OCI-LY3 (cell line): ENCODE data around the gene IPCEF1.

Source experiments
- H2AFZ ChIP-seq: fragments of 200-600, 300-600 bp; shearing (Covaris generic); 2 replicates; pipeline ENCODE4 v1.6.0; 2014; ENCODE audit warnings: antibody characterized with exemption, low read depth, low read length
- H3K27ac ChIP-seq: fragments of 200-600, 300-600 bp; sonication (generic); 2 replicates; pipeline ENCODE4 v1.5.1; 2014; ENCODE audit warnings: mild to moderate bottlenecking, low read length, moderate library complexity, mixed read lengths
- H3K27me3 ChIP-seq: fragments of 200-600, 300-600 bp; sonication (generic); 2 replicates; pipeline ENCODE4 v1.6.1; 2014; ENCODE audit warnings: low read depth, low read length, mixed read lengths
- H3K36me3 ChIP-seq: fragments of 200-600, 300-600 bp; sonication (generic); replicated peaks from 2 replicates; pipeline ENCODE3; 2014; ENCODE audit warnings: low read depth, low read length, mixed read lengths
- H3K4me1 ChIP-seq: fragments of 300-600, 200-600 bp; sonication (generic); 2 replicates; pipeline ENCODE4 v1.6.1; 2014; ENCODE audit warnings: low read length, mixed read lengths
- H3K4me2 ChIP-seq: fragments of 200-600, 300-600 bp; sonication (generic); 2 replicates; pipeline ENCODE4 v1.6.1; 2014; ENCODE audit warnings: low read length, mixed read lengths
- H3K4me3 ChIP-seq: fragments of 300-600, 200-600 bp; sonication (generic); 2 replicates; pipeline ENCODE4 v1.5.1; 2014; ENCODE audit warnings: antibody characterized with exemption, mild to moderate bottlenecking, low read length, moderate library complexity
- H3K79me2 ChIP-seq: fragments of 300-600, 200-600 bp; shearing (Covaris generic); 2 replicates; pipeline ENCODE4 v1.6.1; 2014; ENCODE audit warnings: mild to moderate bottlenecking, low read length, mixed read lengths
- H3K9ac ChIP-seq: fragments of 300-600, 200-600 bp; shearing (Covaris generic); 2 replicates; pipeline ENCODE4 v1.6.0; 2014; ENCODE audit warnings: mild to moderate bottlenecking, low read length, moderate library complexity
- H3K9me3 ChIP-seq: fragments of 200-600, 300-600 bp; shearing (Covaris generic); 2 replicates; pipeline ENCODE4 v1.6.1; 2014; ENCODE audit warnings: low read length, mixed read lengths; ENCODE audit not compliant: insufficient read depth
- H4K20me1 ChIP-seq: fragments of 200-600, 300-600 bp; sonication (generic); 2 replicates; pipeline ENCODE4 v1.6.1; 2016; ENCODE audit warnings: low read length, mixed read lengths; ENCODE audit not compliant: insufficient read depth
- CTCF ChIP-seq: fragments of 200-600, 300-600 bp; sonication (generic); IDR thresholded peaks from 2 replicates; pipeline ENCODE4 v1.5.1; 2014; ENCODE audit warnings: antibody characterized with exemption, low read length, low read depth
- EZH2phosphoT487 ChIP-seq: fragments of 200-600 bp; shearing (Covaris generic); IDR thresholded peaks from 2 replicates; pipeline ENCODE4 v1.6.1; 2018; ENCODE audit warnings: antibody characterized with exemption, mixed run types, low read depth

IPCEF1 gene

GRCh38 chr6:154113392-154113791 is 243.2 kb downstream of the IPCEF1 start:
- H3K9me3 ChIP-seq = no peaks in the 10 kb centered on the region
- no peaks in the 10 kb centered on the region for H3K4me1 ChIP-seq
- no peak overlapping the region for H3K4me3 ChIP-seq
- H3K27ac ChIP-seq = no peak overlapping the region
- no peak overlapping the region for H3K9ac ChIP-seq
- H3K4me2 ChIP-seq = no peak overlapping the region
- no peak for TF ChIP-seq EZH2phosphoT487
- TF ChIP-seq CTCF = no peak
- no peaks in the 10 kb centered on the region for H4K20me1 ChIP-seq
- no peak overlapping the region for H2AFZ ChIP-seq
- H3K36me3 ChIP-seq = no peaks in the 10 kb centered on the region
- H3K27me3 ChIP-seq = 0 out of 2 replicates have a peak, but pooled peaks cover 3% of the 10 kb centered on the region
- no peaks in the 10 kb centered on the region for H3K79me2 ChIP-seq

- H3K27ac ChIP-seq = no peak overlapping the region
- H2AFZ ChIP-seq = no peak overlapping the region
- no peaks in the 10 kb centered on the region for H3K9me3 ChIP-seq
- TF ChIP-seq CTCF (no peak), EZH2phosphoT487 (no peak)
- no peaks in the 10 kb centered on the region for H3K36me3 ChIP-seq
- no peaks in the 10 kb centered on the region for H3K4me1 ChIP-seq
- 0 out of 2 replicates have a peak, but pooled peaks cover 3% of the 10 kb centered on the region for H3K27me3 ChIP-seq
- no peak overlapping the region for H3K4me3 ChIP-seq
- no peaks in the 10 kb centered on the region for H3K79me2 ChIP-seq
- no peaks in the 10 kb centered on the region for H4K20me1 ChIP-seq
- no peak overlapping the region for H3K9ac ChIP-seq
- no peak overlapping the region for H3K4me2 ChIP-seq
Observed at GRCh38 chr6:154112181-154112809, 244.3 kb downstream of the IPCEF1 start.

- Histone ChIP-seq H3K9ac (no peak overlapping the region), H3K4me3 (no peak overlapping the region), H4K20me1 (no peaks in the 10 kb centered on the region), H3K36me3 (no peaks in the 10 kb centered on the region), H3K27ac (no peak overlapping the region), H3K4me2 (no peak overlapping the region), H2AFZ (no peak overlapping the region), H3K9me3 (no peaks in the 10 kb centered on the region), H3K4me1 (no peaks in the 10 kb centered on the region), H3K79me2 (no peaks in the 10 kb centered on the region), H3K27me3 (0 out of 2 replicates have a peak, but pooled peaks cover 3% of the 10 kb centered on the region)
- TF ChIP-seq EZH2phosphoT487 (no peak), CTCF (no peak)
Observed at GRCh38 chr6:154111025-154111424, 245.6 kb downstream of the IPCEF1 start.

GRCh38 chr6:154106251-154106650 is 250.4 kb downstream of the IPCEF1 start:
- no peaks in the 10 kb centered on the region for H3K4me1 ChIP-seq
- 0 out of 2 replicates have a peak, but pooled peaks cover 3% of the 10 kb centered on the region for H3K27me3 ChIP-seq
- H4K20me1 ChIP-seq = no peaks in the 10 kb centered on the region
- H2AFZ ChIP-seq = no peak overlapping the region
- H3K9me3 ChIP-seq = no peaks in the 10 kb centered on the region
- TF ChIP-seq EZH2phosphoT487 = no peak
- no peak for TF ChIP-seq CTCF
- H3K4me2 ChIP-seq = no peak overlapping the region
- H3K4me3 ChIP-seq = no peak overlapping the region
- H3K27ac ChIP-seq = no peak overlapping the region
- no peak overlapping the region for H3K9ac ChIP-seq
- H3K36me3 ChIP-seq = no peaks in the 10 kb centered on the region
- H3K79me2 ChIP-seq = no peaks in the 10 kb centered on the region
